H1 (cell line): Measurements from ENCODE around the gene EXOC5. TPM values are rescaled to one million over a fixed set of nuclear protein-coding genes. Genes with fewer than 3 reads are reported as not detected.

ENCODE experiments used
- ATF2 ChIP-seq: IDR thresholded peaks from 2 replicates; pipeline ENCODE4 v1.6.1; 2012; ENCODE audit warnings: low read length, inconsistent platforms
- BRCA1 ChIP-seq: IDR thresholded peaks from 2 replicates; pipeline ENCODE4 v1.6.1; 2012; ENCODE audit warnings: low read depth, low read length, improper control_type of control experiment
- CBX5 ChIP-seq: fragments of 300-800, 300-1000 bp; sonication (generic); IDR thresholded peaks from 2 replicates; pipeline ENCODE4 v1.7.1; 2016; ENCODE audit warnings: antibody characterized with exemption, low read length, low read depth
- CHD1 ChIP-seq: IDR thresholded peaks from 2 replicates; pipeline ENCODE4 v1.6.1; 2012; ENCODE audit warnings: low read depth, low read length, improper control_type of control experiment
- JUN ChIP-seq: IDR thresholded peaks from 2 replicates; pipeline ENCODE4 v1.6.1; 2011; ENCODE audit warnings: low read depth, mild to moderate bottlenecking, improper control_type of control experiment, low read length
- KDM4A ChIP-seq: IDR thresholded peaks from one replicate; pipeline ENCODE4 v1.7.1; 2012; ENCODE audit warnings: low read depth, mild to moderate bottlenecking, moderate library complexity, low read length, inconsistent platforms; ENCODE audit not compliant: severe bottlenecking
- MAX ChIP-seq: IDR thresholded peaks from 2 replicates; pipeline ENCODE4 v1.6.1; 2012; ENCODE audit warnings: inconsistent platforms
- SAP30 ChIP-seq: fragments of 300-600 bp; sonication (generic); IDR thresholded peaks from 2 replicates; pipeline ENCODE4 v1.7.1; 2012; ENCODE audit warnings: low read length, moderate library complexity, mild to moderate bottlenecking, inconsistent platforms; ENCODE audit not compliant: insufficient read depth, insufficient replicate concordance
- SIN3A ChIP-seq, 2 experiments: IDR thresholded peaks in 1 of 2; conservative IDR thresholded peaks in 1 of 2; 2 replicates each; pipeline ENCODE4 v1.6.1; 2011 to 2012; ENCODE audit warnings: low read length in 2 of 2, improper control_type of control experiment in 1 of 2, low read depth in 1 of 2, mild to moderate bottlenecking in 1 of 2
- SIX5 ChIP-seq: IDR thresholded peaks from 2 replicates; pipeline ENCODE4 v1.6.1; 2011; ENCODE audit warnings: mild to moderate bottlenecking, low read depth, low read length
- SRF ChIP-seq: IDR thresholded peaks from 2 replicates; pipeline ENCODE4 v1.6.1; 2011; ENCODE audit warnings: mild to moderate bottlenecking, low read depth, low read length, moderate library complexity
- TEAD4 ChIP-seq: IDR thresholded peaks from 2 replicates; pipeline ENCODE4 v1.6.1; 2012; ENCODE audit warnings: low read depth, low read length, inconsistent platforms, mixed read lengths
- ZNF274 ChIP-seq: IDR thresholded peaks from 2 replicates; pipeline ENCODE4 v1.7.0; 2012; ENCODE audit warnings: low read length, borderline replicate concordance; ENCODE audit errors: extremely low read depth
- polyA plus RNA-seq, 7 experiments: library from polyadenylated mRNA; depleted of rRNA in 3 of 7; stranded (reverse) in 5 of 7; unstranded in 2 of 7; fragments of >200 nt in 5 of 7; fragments of 200-250 nt in 2 of 7; gene quantifications; 1 replicate in 5 of 7; 2 replicates in 1 of 7; 4 replicates in 1 of 7; pipeline versions ENCODE4 v1.2.1 to v1.2.3, GENCODE V29; 2011 to 2013; ENCODE audit warnings: missing spikeins in 2 of 7, mixed read lengths in 2 of 7
- total RNA-seq: library from RNA; stranded (reverse); fragmentation: NEBNext Ultra II Directional; extraction: Animal tissue kit (Norgen Biotek cat#: 25700); gene quantifications from 2 replicates; pipeline ENCODE4 v1.2.1, GENCODE V29; 2021

Gene EXOC5
- total and polyA plus RNA-seq, 2 of the 8 experiments (the other 6 are each of a cell fraction or from before 2014, with no cell fraction given) = 23.0 to 86.7 TPM

GRCh38 chr14:57268161-57269069 is at the start of gene EXOC5, which contains the start of gene AP5M1 (continued):
- TF ChIP-seq TEAD4 (no peak; the same call in 1 of the 2 replicates), ZNF274 (no peak), ATF2 (no peak), SIN3A (conservative IDR thresholded peaks at IDR 0.05 in 1 of 2, IDR thresholded peaks at IDR 0.05 in 1 of 2; ENCODE audit: low read depth in 1 of 2, low read length in 2 of 2) (peak; percentile 44 to 80; a peak in 3 of 4 replicates), JUN (no peak), BRCA1 (no peak), CHD1 (no peak), CBX5 (no peak), SIX5 (no peak), SRF (no peak), KDM4A (peak; percentile 82), SAP30 (no peak), MAX (peak; percentile 49)
